Left lung (tissue), 10 donors: ENCODE measurements around the gene SLC6A11. TPM values are rescaled to one million over a fixed set of nuclear protein-coding genes. Genes with fewer than 3 reads are reported as not detected.

ENCODE experiments used
- ATAC-seq: fragments of 200-7000 bp; cut with Tn5 transposase; one replicate; pipeline ENCODE4 v1.9.1; 2020; ENCODE audit warnings: moderate library complexity
- DNase-seq, 4 donors: peaks; one replicate each; pipeline ENCODE4 v3.0.0-alpha.2; 2013 to 2020
- H3K27ac ChIP-seq, 2 donors: fragments of 200-600 bp; sonication (generic) in 1 of 2; one replicate each; pipeline versions ENCODE4 v1.5.0 to v1.8.0; 2020 to 2021
- H3K27me3 ChIP-seq, 2 donors: fragments of 200-600 bp; sonication (generic) in 1 of 2; one replicate each; pipeline versions ENCODE4 v1.5.0 to v1.8.0; 2020 to 2021
- H3K36me3 ChIP-seq, 2 donors: fragments of 200-600 bp; sonication (generic) in 1 of 2; one replicate each; pipeline versions ENCODE4 v1.5.0 to v1.8.0; 2020 to 2021
- H3K4me1 ChIP-seq, 2 donors: fragments of 200-600 bp; one replicate each; pipeline ENCODE4 v1.8.0; 2021
- H3K4me3 ChIP-seq, 2 donors: fragments of 200-600 bp; sonication (generic) in 1 of 2; one replicate each; pipeline versions ENCODE4 v1.5.0 to v1.8.0; 2020 to 2021; ENCODE audit warnings: mild to moderate bottlenecking in 1 of 2
- H3K9me3 ChIP-seq, 2 donors: fragments of 200-600 bp; sonication (generic) in 1 of 2; one replicate each; pipeline versions ENCODE4 v1.5.0 to v1.8.0; 2020 to 2021
- CTCF ChIP-seq, 2 donors: fragments of 200-600 bp; sonication (generic) in 1 of 2; IDR thresholded peaks; one replicate each; pipeline versions ENCODE4 v1.5.0 to v1.8.0; 2021; ENCODE audit warnings: antibody characterized with exemption in 2 of 2
- intact Hi-C, 2 donors: fragments of 100-400 bp; cut with DNase I; formaldehyde crosslinking; loops; one replicate each; pipeline versions ENCODE4 v1.11.2 to v1.14.2; 2022
- polyA plus RNA-seq, 6 donors: library from polyadenylated mRNA; unstranded; fragments of 120-200 nt; gene quantifications; one replicate each; pipeline ENCODE4 v1.2.1, GENCODE V29; 2013; ENCODE audit not compliant: insufficient read length in 6 of 6
- total RNA-seq, 2 donors: library from RNA; stranded (reverse); fragmentation: NEBNext Ultra II Directional; extraction: Animal tissue kit (Norgen Biotek cat#: 25700); gene quantifications; one replicate each; pipeline ENCODE4 v1.2.1, GENCODE V29; 2021
- donor health status: DM: no; HTN: yes; CAD: no.
- donor health status: DM: no; HTN: no; CAD: no.

SLC6A11 gene
- total and polyA plus RNA-seq, 8 donors = 0.07 to 0.31 (median 0.18) TPM; not detected in 2

DNA sequence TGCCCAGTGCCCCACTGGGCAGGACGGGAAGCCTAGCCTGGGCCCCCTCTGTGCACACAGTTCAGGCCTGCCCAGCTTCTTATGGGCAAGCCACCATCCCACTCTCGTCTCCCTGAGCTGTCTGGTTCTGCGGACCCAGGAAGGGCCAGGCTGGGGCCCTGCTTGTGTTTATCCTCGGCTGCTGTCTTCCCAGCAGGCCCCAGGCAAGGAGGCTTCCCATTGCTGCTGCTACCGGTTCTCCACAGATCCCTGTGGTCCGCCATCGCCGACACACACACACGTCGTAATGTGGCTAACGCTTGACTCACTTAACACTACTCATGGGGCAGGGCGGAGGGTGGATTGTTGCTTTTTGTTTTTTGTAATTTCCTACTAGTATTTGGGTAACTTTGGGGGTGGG lies 124.1 kb downstream of the SLC6A11 start:
- Histone ChIP-seq H3K9me3 (no peaks in the 10 kb centered on the region), H3K4me1 (no peaks in the 10 kb centered on the region), H3K27me3 (no peaks in the 10 kb centered on the region), H3K27ac (no peak overlapping the region), H3K4me3 (no peak overlapping the region), H3K36me3 (no peaks in the 10 kb centered on the region)
- DNase-seq = no peak
- TF ChIP-seq CTCF (IDR thresholded peaks at IDR 0.05) = no peak
- ATAC-seq = no peak
- intact Hi-C loops = loop anchor here in 1 of 2 donors (10.0 kb wide), 1 partner anchor 115 kb away; no protein-coding TSS in a partner anchor

DNA sequence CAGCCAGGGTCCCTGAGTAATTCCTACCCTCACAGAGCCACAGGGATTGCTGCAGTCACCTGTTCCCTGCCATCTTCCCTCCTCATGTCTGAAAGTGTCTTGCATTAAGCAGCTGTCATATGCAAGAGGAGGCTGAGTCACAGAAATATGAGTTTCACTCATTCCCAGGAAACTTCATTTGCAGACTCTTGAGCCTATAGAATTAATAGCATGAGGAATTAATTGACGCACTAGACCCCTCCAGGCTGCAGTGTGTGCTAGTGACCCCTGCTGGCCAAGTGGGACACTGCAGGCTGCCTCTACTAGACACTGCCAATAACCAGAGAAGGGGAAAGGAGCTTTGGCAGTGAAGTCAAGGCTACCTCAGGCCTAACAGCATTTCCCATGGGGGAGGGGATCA lies 125.9 kb downstream of the SLC6A11 start:
- H3K27me3 ChIP-seq = no peaks in the 10 kb centered on the region
- no peak overlapping the region for H3K4me3 ChIP-seq
- H3K4me1 ChIP-seq = no peaks in the 10 kb centered on the region
- no peak overlapping the region for H3K27ac ChIP-seq
- DNase-seq = no peak
- H3K9me3 ChIP-seq = no peaks in the 10 kb centered on the region
- no peaks in the 10 kb centered on the region for H3K36me3 ChIP-seq
- ATAC-seq = peak; percentile 48
- peak; percentile 60 to 70 for TF ChIP-seq CTCF (IDR thresholded peaks at IDR 0.05)
- intact Hi-C loops = loop anchor here in 1 of 2 donors (10.0 kb wide), 1 partner anchor 113 kb away; no protein-coding TSS in a partner anchor

DNA sequence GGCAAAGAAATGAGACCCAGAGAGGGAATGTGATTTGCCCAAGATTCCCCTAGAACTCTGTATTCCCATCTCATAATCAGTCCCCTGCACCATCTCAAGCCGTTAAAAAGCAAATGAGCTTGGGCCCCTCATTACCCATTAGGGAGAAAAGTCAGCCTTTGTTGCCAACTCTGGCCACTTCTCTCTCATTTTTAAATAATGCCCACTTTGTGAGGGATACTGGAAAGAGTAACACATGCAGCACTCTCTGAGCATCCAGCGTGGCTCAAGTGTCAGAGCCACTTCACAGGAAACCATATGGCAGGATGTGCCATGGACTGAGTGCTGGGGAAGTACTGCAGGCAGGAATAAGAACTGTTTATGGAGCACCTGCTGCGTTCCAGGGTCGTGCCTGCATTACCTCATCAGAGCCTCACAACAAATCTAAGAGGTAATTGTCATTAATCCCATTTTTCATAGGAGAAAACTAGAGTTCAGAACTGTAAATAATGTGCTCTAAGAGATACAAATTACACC lies 126.7 kb downstream of the SLC6A11 start:
- no peak for TF ChIP-seq CTCF (IDR thresholded peaks at IDR 0.05)
- Histone ChIP-seq H3K27ac (no peak overlapping the region), H3K27me3 (no peaks in the 10 kb centered on the region), H3K36me3 (no peaks in the 10 kb centered on the region), H3K4me3 (no peak overlapping the region), H3K4me1 (no peaks in the 10 kb centered on the region), H3K9me3 (no peaks in the 10 kb centered on the region)
- DNase-seq (no peak), ATAC-seq (no peak)
- intact Hi-C loops = loop anchor here in 1 of 2 donors (10.0 kb wide), 1 partner anchor 112 kb away; no protein-coding TSS in a partner anchor

DNA sequence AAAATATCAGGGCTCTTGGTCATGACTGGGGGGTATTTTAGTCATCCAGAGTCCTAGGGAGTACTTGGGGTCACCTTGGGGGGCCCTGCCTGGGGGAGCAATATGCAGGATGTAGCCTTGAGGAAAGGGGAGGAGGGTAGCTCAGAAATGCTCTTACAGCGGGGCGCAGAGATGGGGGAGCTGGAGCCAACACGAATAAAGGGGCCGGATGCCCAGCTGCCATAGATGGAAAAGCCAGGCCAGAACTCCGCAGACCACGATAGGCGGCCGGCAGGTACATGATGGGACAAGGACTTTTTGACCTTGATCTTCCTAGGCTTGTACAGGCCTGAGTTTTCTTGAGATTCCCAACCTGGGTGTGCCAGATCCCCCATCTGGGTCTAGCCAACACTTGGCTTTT lies 128.8 kb downstream of the SLC6A11 start:
- no peak for TF ChIP-seq CTCF (IDR thresholded peaks at IDR 0.05)
- no peak for ATAC-seq
- H3K27ac ChIP-seq = no peak overlapping the region

DNA sequence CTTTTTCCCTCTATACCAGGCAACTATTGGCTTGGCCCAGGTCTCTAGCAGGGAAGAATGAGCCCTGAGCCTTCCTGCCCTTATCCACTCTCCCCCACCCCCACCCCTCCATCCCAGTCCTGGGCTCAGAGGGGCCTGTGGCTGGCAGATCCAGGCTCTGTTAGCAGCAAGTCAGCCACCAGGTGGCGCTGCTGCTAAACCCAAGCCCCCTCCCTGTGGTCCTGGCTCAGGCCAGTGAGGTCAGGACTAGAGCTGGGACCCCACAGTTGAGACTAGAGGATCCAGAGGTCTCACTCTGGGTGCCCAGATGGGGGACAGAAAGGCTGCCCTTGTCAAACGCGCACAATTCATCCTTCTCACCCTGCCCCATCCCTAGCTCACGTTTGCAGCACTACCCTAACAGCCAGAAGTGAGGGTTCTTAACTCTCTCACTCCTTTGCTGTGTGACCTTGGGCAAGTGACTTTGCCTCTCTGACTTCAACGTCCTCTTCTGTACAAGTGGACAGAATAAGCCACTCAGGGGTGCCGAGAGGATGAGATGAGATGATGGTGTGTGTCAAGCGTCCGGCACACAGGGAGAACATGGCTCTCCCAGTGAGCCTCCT lies 129.8 kb downstream of the SLC6A11 start:
- TF ChIP-seq CTCF (IDR thresholded peaks at IDR 0.05) = peak; percentile 84 to 86
- Histone ChIP-seq H3K9me3 (no peaks in the 10 kb centered on the region), H3K27me3 (peaks cover 0 to 9% of the 10 kb centered on the region in 2 donors), H3K4me1 (no peaks in the 10 kb centered on the region), H3K27ac (no peak overlapping the region), H3K4me3 (no peak overlapping the region), H3K36me3 (no peaks in the 10 kb centered on the region)
- intact Hi-C loops = loop anchor here (2.0 to 10.0 kb wide), 2 partner anchors 109 to 113 kb away; no protein-coding TSS in a partner anchor
- ATAC-seq (peak; percentile 91), DNase-seq (peak in 3 of 4 donors; percentile 42 to 87 (median 66))

More for the DNA sequence above, 128.8 kb downstream of the SLC6A11 start:
- H3K36me3 ChIP-seq = no peaks in the 10 kb centered on the region
- H3K27me3 ChIP-seq = peaks cover 0 to 9% of the 10 kb centered on the region in 2 donors
- no peaks in the 10 kb centered on the region for H3K9me3 ChIP-seq
- H3K4me3 ChIP-seq = no peak overlapping the region
- intact Hi-C loops = loop anchor here in 1 of 2 donors (10.0 kb wide), 1 partner anchor 110 kb away; no protein-coding TSS in a partner anchor
- no peaks in the 10 kb centered on the region for H3K4me1 ChIP-seq
- no peak for DNase-seq
